AG04450 (cell line): ENCODE results near the gene TENT5C. TPM values are rescaled to one million over a fixed set of nuclear protein-coding genes. Genes with fewer than 3 reads are reported as not detected.

Experiments
- CTCF ChIA-PET: fragments of 300-600, 350-600 bp; formaldehyde crosslinking; extraction: SDS; loops from one replicate; lab custom pipeline; 2022; ENCODE audit warnings: antibody characterized with exemption, inconsistent platforms; lab: Charles Lee
- POLR2A ChIA-PET: fragments of 350-600 bp; formaldehyde crosslinking; extraction: SDS; loops from one replicate; lab custom pipeline; 2021; ENCODE audit warnings: antibody characterized with exemption, inconsistent platforms; lab: Yijun Ruan, JAX
- DNase-seq: peaks from one replicate; pipeline ENCODE4 v3.0.0-alpha.2; 2011; ENCODE audit warnings: low read depth, low spot score
- H3K27ac ChIP-seq: one replicate; pipeline ENCODE4 v1.5.1; 2012; ENCODE audit warnings: low read depth, low read length, control low read depth
- H3K27me3 ChIP-seq: one replicate; pipeline ENCODE4 v1.6.0; 2012; ENCODE audit warnings: low read length; ENCODE audit not compliant: control insufficient read depth, insufficient read depth
- H3K4me3 ChIP-seq: 2 replicates; pipeline ENCODE4 v1.5.1; 2011; ENCODE audit warnings: mild to moderate bottlenecking, low read depth, low read length, control low read depth
- H3K9me3 ChIP-seq: 2 replicates; pipeline ENCODE4 v1.5.1; 2012; ENCODE audit warnings: low read length; ENCODE audit not compliant: control insufficient read depth, insufficient read depth
- CTCF ChIP-seq: IDR thresholded peaks from 2 replicates; pipeline ENCODE4 v1.5.1; 2011; ENCODE audit warnings: low read depth, low read length, control low read depth, inconsistent platforms
- polyA plus RNA-seq: library from polyadenylated mRNA; depleted of rRNA; stranded (reverse); fragments of >200 nt; gene quantifications from 2 replicates; pipeline ENCODE4 v1.2.3, GENCODE V29; 2011

TENT5C gene
- polyA plus RNA-seq, 1 experiment, result 29.2 TPM

- TF ChIP-seq CTCF, result no peak
- H3K9me3 ChIP-seq, result no peaks in the 10 kb centered on the region; the same call in 1 of the 2 replicates
- no peak for DNase-seq
- no peak overlapping the region for H3K27ac ChIP-seq
- ChIA-PET CTCF (interaction anchor here (0.5 kb wide), 1 partner anchor 121 kb away, joined by 3 read pairs; no protein-coding TSS in a partner anchor), POLR2A (no interaction called here)
- H3K4me3 ChIP-seq, result no peak overlapping the region
- H3K27me3 ChIP-seq, result peaks cover 2% of the 10 kb centered on the region
Measured at GRCh38 chr1:117633068-117633345, 27.2 kb downstream of the TENT5C start.

- H3K27ac ChIP-seq, result no peak overlapping the region
- POLR2A ChIA-PET, result no interaction called here
- DNase-seq, result no peak
- CTCF ChIA-PET, result interaction anchor here (0.5 kb wide), 1 partner anchor 121 kb away, joined by 3 read pairs; no protein-coding TSS in a partner anchor
- no peaks in the 10 kb centered on the region; the same call in 1 of the 2 replicates for H3K9me3 ChIP-seq
- no peak overlapping the region for H3K4me3 ChIP-seq
- peaks cover 2% of the 10 kb centered on the region for H3K27me3 ChIP-seq
- no peak for TF ChIP-seq CTCF
Measured at GRCh38 chr1:117633423-117633822, 27.6 kb downstream of the TENT5C start.

- no peak overlapping the region for H3K27ac ChIP-seq
- H3K9me3 ChIP-seq, result no peaks in the 10 kb centered on the region; the same call in 1 of the 2 replicates
- H3K27me3 ChIP-seq, result peaks cover 2% of the 10 kb centered on the region
- ChIA-PET POLR2A (no interaction called here), CTCF (no interaction called here)
- no peak overlapping the region for H3K4me3 ChIP-seq
- no peak for TF ChIP-seq CTCF
- no peak for DNase-seq
Measured at GRCh38 chr1:117633936-117634335, 28.1 kb downstream of the TENT5C start.

GRCh38 chr1:117634631-117635030, 28.8 kb downstream of the TENT5C start:
- Histone ChIP-seq H3K27me3 (peaks cover 2% of the 10 kb centered on the region), H3K4me3 (no peak overlapping the region), H3K9me3 (no peaks in the 10 kb centered on the region; the same call in 1 of the 2 replicates), H3K27ac (no peak overlapping the region)
- DNase-seq, result no peak
- ChIA-PET CTCF (no interaction called here), POLR2A (no interaction called here)
- TF ChIP-seq CTCF, result no peak

GRCh38 chr1:117635805-117636204, 30.0 kb downstream of the TENT5C start:
- POLR2A ChIA-PET, result no interaction called here
- Histone ChIP-seq H3K27ac (no peak overlapping the region), H3K27me3 (peaks cover 2% of the 10 kb centered on the region), H3K9me3 (no peaks in the 10 kb centered on the region; the same call in 1 of the 2 replicates), H3K4me3 (no peak overlapping the region)
- no peak for TF ChIP-seq CTCF
- CTCF ChIA-PET, result no interaction called here
- DNase-seq, result no peak
